ENCODE data around the gene TRAF2. TPM values are rescaled to one million over a fixed set of nuclear protein-coding genes. Genes with fewer than 3 reads are reported as not detected.

Gene TRAF2
- total and polyA plus RNA-seq, 2 of the 4 experiments (the other 2 are of a cell fraction), result 6.6 to 12.0 TPM

DNA sequence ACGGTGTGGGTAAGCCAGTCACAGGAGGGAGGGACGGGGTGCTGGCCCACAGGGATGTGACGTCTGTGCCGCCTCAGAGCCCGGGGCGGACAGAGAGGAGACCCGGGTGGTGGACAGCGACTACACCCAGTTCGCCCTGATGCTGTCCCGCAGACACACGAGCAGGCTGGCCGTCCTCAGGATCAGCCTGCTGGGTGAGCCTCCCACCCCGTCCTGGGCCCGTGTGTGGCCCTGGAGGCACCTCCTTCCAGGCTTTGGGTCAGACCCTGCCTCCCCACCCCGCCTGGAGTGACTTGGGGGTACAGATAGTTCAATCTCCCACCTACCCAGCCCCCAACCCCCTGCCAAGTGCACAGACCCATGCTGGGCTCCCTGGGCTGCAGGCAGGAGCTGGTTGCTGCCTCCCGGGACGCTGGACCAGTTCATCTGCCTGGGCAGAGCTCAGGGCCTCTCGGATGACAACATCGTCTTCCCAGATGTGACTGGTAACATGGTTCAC lies 67.5 kb downstream of the TRAF2 start:
- Histone ChIP-seq H3K27me3 (ENCODE audit: control insufficient read depth, insufficient read depth, low read length) (peaks cover 18% of the 10 kb centered on the region; the same call in 1 of the 2 replicates), H3K9me1 (ENCODE audit: insufficient read depth, low read length) (no peaks in the 10 kb centered on the region), H3K36me3 (ENCODE audit: control insufficient read depth, insufficient read depth, low read length) (no peaks in the 10 kb centered on the region), H3K79me1 (ENCODE audit: low read depth in 1 of 2, low read length in 2 of 2) (no peaks in the 10 kb centered on the region), H3K4me2 (ENCODE audit: low read depth, low read length) (no peak overlapping the region), H3K4me3 (ENCODE audit: insufficient read depth, low read depth, low read length) (no peak overlapping the region), H4K5ac (ENCODE audit: low read depth, low read length) (no peak overlapping the region), H2AK9ac (replicated peaks; ENCODE audit: low read depth, low read length, poor library complexity) (no peak overlapping the region), H2AFZ (replicated peaks; ENCODE audit: low read length, poor library complexity) (no peak overlapping the region), H3K14ac (replicated peaks; ENCODE audit: low read depth, low read length) (no peak overlapping the region), H3K9me3 (ENCODE audit: control insufficient read depth, insufficient read depth, low read length) (peaks cover 3% of the 10 kb centered on the region), H3K56ac (ENCODE audit: extremely low read depth, insufficient read depth, low read length) (no peak overlapping the region), H2BK5ac (ENCODE audit: low read depth, low read length, poor library complexity, severe bottlenecking) (no peak overlapping the region), H3K4ac (ENCODE audit: low read depth, low read length) (no peak overlapping the region), H3K23ac (ENCODE audit: low read depth, low read length) (no peak overlapping the region), H3K4me1 (ENCODE audit: control insufficient read depth, insufficient read depth, low read length) (no peaks in the 10 kb centered on the region; the same call in 1 of the 2 replicates), H2BK20ac (ENCODE audit: low read depth, low read length) (no peak overlapping the region), H4K20me1 (ENCODE audit: insufficient read depth, low read length) (no peaks in the 10 kb centered on the region), H3K9ac (ENCODE audit: low read depth, low read length) (no peak overlapping the region), H2BK15ac (ENCODE audit: low read depth, low read length) (no peak overlapping the region), H3K18ac (ENCODE audit: low read depth, low read length) (no peak overlapping the region), H4K8ac (ENCODE audit: low read depth in 2 of 2, low read length in 2 of 2) (no peak overlapping the region), H3K27ac (ENCODE audit: insufficient read depth, low read length) (no peak overlapping the region), H2BK120ac (ENCODE audit: low read depth, low read length) (no peak overlapping the region), H4K91ac (ENCODE audit: insufficient read depth, low read depth, low read length) (no peak overlapping the region), H2AK5ac (ENCODE audit: low read depth, low read length) (no peak overlapping the region)
- in situ Hi-C loops (cut with MboI; ENCODE audit: low sequenced_read_pairs) (no loop called here), dilution Hi-C loops (cut with HindIII; ENCODE audit: low sequenced_read_pairs, unreplicated experiment) (no loop called here), intact Hi-C loops (cut with micrococcal nuclease) (no loop called here)
- POLR2A ChIA-PET (ENCODE audit: unreplicated experiment), result no interaction called here
- CTCF ChIA-PET, result no interaction called here
- no peak for TF ChIP-seq MAZ (IDR thresholded peaks at IDR 0.05; ENCODE audit: borderline replicate concordance, low read depth, low read length)
- DNase-seq, result no peak
- WGBS, 2 experiments (ENCODE audit: extremely low coverage in 2 of 2, insufficient read length in 1 of 2), result 58% methylated on average over 10 of the region's 19 CpGs; no CpG with 5 or more reads in 1 of the 2 experiments
- no TSS peak for BruUV-seq (replicated peaks)
- ATAC-seq (ENCODE audit: low read depth), result no peak
